ENCODE results near the gene CXCR5.

Gene CXCR5

GRCh38 chr11:118899706-118900360 is 16.1 kb downstream of the CXCR5 start:
- no peak for DNase-seq

GRCh38 chr11:118900535-118901384 is 17.1 kb downstream of the CXCR5 start:
- DNase-seq = no peak

GRCh38 chr11:118901494-118902335 is 18.0 kb downstream of the CXCR5 start:
- DNase-seq = no peak

GRCh38 chr11:118902336-118903203 is 18.9 kb downstream of the CXCR5 start:
- no peak for DNase-seq

GRCh38 chr11:118903204-118904015 is 19.7 kb downstream of the CXCR5 start:
- no peak for DNase-seq

GRCh38 chr11:118907051-118908042 is 23.7 kb downstream of the CXCR5 start:
- peak; percentile 57 to 60 for DNase-seq

GRCh38 chr11:118908264-118908663 is 24.6 kb downstream of the CXCR5 start:
- no peak for DNase-seq

- peak; percentile 32 for DNase-seq
Observed at GRCh38 chr11:118908901-118909618, 25.4 kb downstream of the CXCR5 start.

GRCh38 chr11:118909619-118910308 is 26.1 kb downstream of the CXCR5 start:
- no peak for DNase-seq

GRCh38 chr11:118910309-118911112 is 26.8 kb downstream of the CXCR5 start:
- no peak for DNase-seq

GRCh38 chr11:118911113-118911879 is 27.6 kb downstream of the CXCR5 start:
- DNase-seq = no peak

- DNase-seq = no peak
Observed at GRCh38 chr11:118911880-118912741, 28.4 kb downstream of the CXCR5 start.

GRCh38 chr11:118912742-118913410 is 29.2 kb downstream of the CXCR5 start:
- DNase-seq = no peak

- DNase-seq = no peak
Observed at GRCh38 chr11:118913411-118914125, 29.9 kb downstream of the CXCR5 start.

All from SHP77 (cell line).